CD4-positive, alpha-beta T cell (primary cell): ENCODE results near the gene KCNJ11. TPM values are rescaled to one million over a fixed set of nuclear protein-coding genes. Genes with fewer than 3 reads are reported as not detected.

ENCODE experiments used
- ATAC-seq: fragments of 200-7000 bp; cut with Tn5 transposase; one replicate; pipeline ENCODE4 v1.10.0; 2022; ENCODE audit warnings: mild to moderate bottlenecking; ENCODE audit not compliant: poor library complexity
- CTCF ChIA-PET: fragments of 350-600 bp; sonication (Branson Sonifier 250); formaldehyde crosslinking; loops from one replicate; lab custom pipeline; 2021; ENCODE audit warnings: antibody characterized with exemption, inconsistent platforms; lab: Charles Lee
- POLR2A ChIA-PET: fragments of 350-600 bp; sonication (Branson Sonifier 250); formaldehyde crosslinking; loops from one replicate; lab custom pipeline; 2021; ENCODE audit warnings: antibody characterized with exemption, inconsistent platforms; lab: Charles Lee
- DNase-seq, 14 experiments: peaks; one replicate each; pipeline ENCODE4 v3.0.0-alpha.2; 2013 to 2020; ENCODE audit warnings: mixed read lengths in 2 of 14
- H3K27ac ChIP-seq, 2 donors: one replicate each; pipeline versions ENCODE4 v1.5.1 to v1.7.0; 2013; ENCODE audit warnings: low read length in 2 of 2, low read depth in 1 of 2, mild to moderate bottlenecking in 1 of 2
- H3K27me3 ChIP-seq, 2 experiments: 1 replicate in 1 of 2; 2 replicates in 1 of 2; pipeline versions ENCODE4 v1.6.1 to v1.7.0; 2013; ENCODE audit warnings: low read length in 2 of 2, control low read depth in 1 of 2, mild to moderate bottlenecking in 1 of 2, moderate library complexity in 1 of 2; ENCODE audit not compliant: insufficient read depth in 2 of 2, control insufficient read depth in 1 of 2
- H3K36me3 ChIP-seq: one replicate; pipeline ENCODE4 v1.6.1; 2013; ENCODE audit warnings: low read length, control low read depth; ENCODE audit not compliant: insufficient read depth
- H3K4me1 ChIP-seq: one replicate; pipeline ENCODE4 v1.6.1; 2013; ENCODE audit warnings: low read length, control low read depth; ENCODE audit not compliant: insufficient read depth
- H3K4me3 ChIP-seq: one replicate; pipeline ENCODE4 v1.5.1; 2013; ENCODE audit warnings: mild to moderate bottlenecking, low read length, moderate library complexity
- H3K9me3 ChIP-seq, 2 experiments: 1 replicate in 1 of 2; 2 replicates in 1 of 2; pipeline versions ENCODE4 v1.6.1 to v1.7.0; 2013; ENCODE audit warnings: low read length in 2 of 2, mild to moderate bottlenecking in 2 of 2, control low read depth in 1 of 2, moderate library complexity in 1 of 2; ENCODE audit not compliant: control insufficient read depth in 1 of 2, insufficient read depth in 1 of 2
- H3K27ac Mint-ChIP-seq: one replicate; pipeline ENCODE4 v1.8.0; 2020; ENCODE audit warnings: mixed read lengths
- H3K27me3 Mint-ChIP-seq: one replicate; pipeline ENCODE4 v1.8.0; 2021; ENCODE audit warnings: mixed read lengths
- H3K36me3 Mint-ChIP-seq: one replicate; pipeline ENCODE4 v1.8.0; 2021; ENCODE audit warnings: low read depth, mixed read lengths
- H3K4me1 Mint-ChIP-seq: one replicate; pipeline ENCODE4 v1.8.0; 2021; ENCODE audit warnings: low read depth, mixed read lengths
- H3K4me3 Mint-ChIP-seq: one replicate; pipeline ENCODE4 v1.8.0; 2020; ENCODE audit warnings: mild to moderate bottlenecking, mixed read lengths
- H3K9me3 Mint-ChIP-seq: one replicate; pipeline ENCODE4 v1.8.0; 2020; ENCODE audit warnings: mixed read lengths
- intact Hi-C, 2 experiments: fragments of 100-400 bp; cut with DNase I in 1 of 2; cut with micrococcal nuclease in 1 of 2; formaldehyde crosslinking; loops; one replicate each; pipeline versions ENCODE4 v1.15.1 to v1.9.0; 2023 to 2025; cut with DNase I, micrococcal nuclease
- total RNA-seq, 174 experiments: library from RNA in 2 of 174; stranded (reverse) in 2 of 174; gene quantifications; one replicate each; pipeline ENCODE4 v1.2.3 and lab custom pipeline; 2021 to 2026
- TF ChIP-seq, protein P1 (sequence below): fragments of 200-600 bp; IDR thresholded peaks from one replicate; pipeline ENCODE4 v1.8.0; 2022; ENCODE audit warnings: antibody characterized with exemption, mild to moderate bottlenecking

KCNJ11 gene
- total RNA-seq, 2 experiments from 2014 or later, result 0.08 TPM; not detected in 1

DNA sequence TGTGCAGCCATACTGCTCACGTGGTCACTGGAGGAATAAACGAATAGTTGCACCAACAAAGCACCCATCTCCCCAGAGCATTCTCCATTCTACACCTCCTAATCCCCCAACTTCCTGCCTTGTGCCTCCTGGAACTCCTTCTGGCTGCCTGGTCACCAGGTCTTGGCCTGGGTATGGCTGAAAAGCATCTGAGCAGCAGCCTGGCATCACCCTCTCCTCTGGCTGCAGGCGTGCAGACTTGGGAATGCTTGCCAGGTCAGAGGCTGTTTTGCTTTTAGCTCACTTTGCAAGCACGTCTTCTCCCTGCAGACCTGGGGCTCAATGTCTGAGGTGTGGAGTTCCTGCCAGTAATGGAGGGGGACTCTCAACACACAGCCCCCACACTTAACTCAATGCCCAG lies 33.3 kb upstream of the KCNJ11 start:
- Histone ChIP-seq H3K36me3 (no peaks in the 10 kb centered on the region), H3K4me1 (no peaks in the 10 kb centered on the region), H3K9me3 (no peaks in the 10 kb centered on the region), H3K27me3 (peaks cover 0 to 12% of the 10 kb centered on the region in 2 experiments), H3K27ac (no peak overlapping the region), H3K4me3 (no peak overlapping the region)
- Mint-ChIP-seq H3K9me3 (no peaks in the 10 kb centered on the region), H3K36me3 (no peaks in the 10 kb centered on the region), H3K4me3 (no peak overlapping the region), H3K27me3 (peaks cover 41% of the 10 kb centered on the region), H3K27ac (no peak overlapping the region), H3K4me1 (no peaks in the 10 kb centered on the region)
- CTCF ChIA-PET, result no interaction called here
- POLR2A ChIA-PET, result no interaction called here
- DNase-seq, result no peak
- no peak for ATAC-seq
- intact Hi-C loops, result no loop called here
- TF ChIP-seq, protein P1, sequence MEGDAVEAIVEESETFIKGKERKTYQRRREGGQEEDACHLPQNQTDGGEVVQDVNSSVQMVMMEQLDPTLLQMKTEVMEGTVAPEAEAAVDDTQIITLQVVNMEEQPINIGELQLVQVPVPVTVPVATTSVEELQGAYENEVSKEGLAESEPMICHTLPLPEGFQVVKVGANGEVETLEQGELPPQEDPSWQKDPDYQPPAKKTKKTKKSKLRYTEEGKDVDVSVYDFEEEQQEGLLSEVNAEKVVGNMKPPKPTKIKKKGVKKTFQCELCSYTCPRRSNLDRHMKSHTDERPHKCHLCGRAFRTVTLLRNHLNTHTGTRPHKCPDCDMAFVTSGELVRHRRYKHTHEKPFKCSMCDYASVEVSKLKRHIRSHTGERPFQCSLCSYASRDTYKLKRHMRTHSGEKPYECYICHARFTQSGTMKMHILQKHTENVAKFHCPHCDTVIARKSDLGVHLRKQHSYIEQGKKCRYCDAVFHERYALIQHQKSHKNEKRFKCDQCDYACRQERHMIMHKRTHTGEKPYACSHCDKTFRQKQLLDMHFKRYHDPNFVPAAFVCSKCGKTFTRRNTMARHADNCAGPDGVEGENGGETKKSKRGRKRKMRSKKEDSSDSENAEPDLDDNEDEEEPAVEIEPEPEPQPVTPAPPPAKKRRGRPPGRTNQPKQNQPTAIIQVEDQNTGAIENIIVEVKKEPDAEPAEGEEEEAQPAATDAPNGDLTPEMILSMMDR, result no peak

DNA sequence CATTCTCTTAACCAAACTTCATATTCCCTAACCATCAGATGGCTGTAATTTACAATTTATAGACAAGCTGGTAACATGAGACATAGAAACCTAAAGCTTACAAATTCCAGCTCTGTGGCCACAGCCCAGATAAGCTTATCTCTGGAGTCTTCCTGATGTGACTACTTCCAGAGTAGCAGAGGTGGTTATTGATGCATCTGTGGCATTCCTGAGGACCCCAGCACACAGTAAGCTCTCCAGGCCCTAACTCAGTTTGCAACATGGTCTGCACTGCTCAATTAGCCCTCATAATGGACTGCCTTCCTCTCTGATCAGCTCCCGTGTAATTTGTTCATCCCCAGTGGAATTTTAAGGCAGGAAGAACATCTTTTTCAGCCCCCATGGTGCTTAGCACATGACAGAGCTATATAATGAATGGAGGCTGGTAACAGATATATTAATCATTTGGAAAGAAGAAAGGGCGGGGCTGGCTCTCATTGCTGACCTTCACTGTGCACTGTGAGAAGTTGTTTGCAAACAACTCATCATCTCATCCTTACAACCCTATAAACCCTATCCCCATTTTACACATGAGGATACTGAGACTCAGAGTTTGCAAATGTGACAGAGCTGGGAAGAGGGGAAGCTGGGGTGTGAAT lies 30.1 kb upstream of the KCNJ11 start:
- TF ChIP-seq, protein P1, result no peak
- H3K27me3 Mint-ChIP-seq, result peaks cover 62% of the 10 kb centered on the region

DNA sequence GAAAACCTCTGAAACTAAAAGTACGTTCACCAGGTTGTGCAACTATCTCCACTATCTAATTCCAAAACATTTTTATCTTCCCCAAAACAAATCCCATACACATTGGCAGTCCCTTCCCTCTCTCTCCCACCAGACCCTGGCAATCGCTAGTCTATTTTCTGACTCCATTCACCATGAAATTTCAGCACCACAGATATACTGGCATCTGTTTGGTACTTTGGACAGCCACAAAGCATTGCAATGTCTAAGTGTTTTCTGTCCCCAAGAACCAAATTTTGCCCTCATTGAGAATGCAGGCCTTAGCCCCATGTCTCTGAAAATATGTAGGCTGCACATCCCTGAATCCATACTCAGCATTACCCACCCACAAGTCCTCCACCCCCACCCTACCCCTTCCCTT lies 28.0 kb upstream of the KCNJ11 start:
- H3K4me1 Mint-ChIP-seq, result no peaks in the 10 kb centered on the region
- DNase-seq (no peak), ATAC-seq (no peak)
- TF ChIP-seq, protein P1, result no peak
- no peak overlapping the region for H3K4me3 Mint-ChIP-seq
- no peaks in the 10 kb centered on the region for H3K9me3 ChIP-seq
- peaks cover 5% of the 10 kb centered on the region for H3K4me1 ChIP-seq
- no peak overlapping the region for H3K27ac Mint-ChIP-seq
- H3K27ac ChIP-seq, result no peak overlapping the region
- H3K4me3 ChIP-seq, result no peak overlapping the region
- H3K27me3 Mint-ChIP-seq, result peaks cover 57% of the 10 kb centered on the region
- no peaks in the 10 kb centered on the region for H3K36me3 Mint-ChIP-seq
- no peaks in the 10 kb centered on the region for H3K9me3 Mint-ChIP-seq
- peaks cover 5 to 12% of the 10 kb centered on the region in 2 experiments for H3K27me3 ChIP-seq
- CTCF ChIA-PET, result no interaction called here
- no peaks in the 10 kb centered on the region for H3K36me3 ChIP-seq
- intact Hi-C loops, result no loop called here
- POLR2A ChIA-PET, result no interaction called here

More for the DNA sequence above, 30.1 kb upstream of the KCNJ11 start:
- no peak overlapping the region for H3K4me3 ChIP-seq
- no peaks in the 10 kb centered on the region for H3K9me3 Mint-ChIP-seq
- H3K27ac ChIP-seq, result no peak overlapping the region
- H3K27ac Mint-ChIP-seq, result no peak overlapping the region
- H3K4me1 ChIP-seq, result peaks cover 5% of the 10 kb centered on the region
- no peaks in the 10 kb centered on the region for H3K36me3 ChIP-seq
- no peak for ATAC-seq
- CTCF ChIA-PET, result no interaction called here
- no peak overlapping the region for H3K4me3 Mint-ChIP-seq
- peaks cover 5 to 12% of the 10 kb centered on the region in 2 experiments for H3K27me3 ChIP-seq
- no peaks in the 10 kb centered on the region for H3K36me3 Mint-ChIP-seq
- no peaks in the 10 kb centered on the region for H3K4me1 Mint-ChIP-seq
- intact Hi-C loops, result no loop called here
- H3K9me3 ChIP-seq, result no peaks in the 10 kb centered on the region
- no peak for DNase-seq
- POLR2A ChIA-PET, result interaction anchor here (0.6 kb wide), 1 partner anchor 201 kb away, joined by 3 read pairs; no protein-coding TSS in a partner anchor
